GOT3 (cell line): ENCODE data around the gene ZNF532.
"Not testable (repeated sequence)": the region's sequence is repeated elsewhere in the genome, so short reads cannot be mapped to it uniquely, and the experiment has no call there.

ENCODE experiments used
- DNase-seq: peaks from one replicate; lab custom pipeline; 2025; ENCODE audit warnings: mixed read lengths; lab: John Stamatoyannopoulos, UW

The ZNF532 gene

DNA sequence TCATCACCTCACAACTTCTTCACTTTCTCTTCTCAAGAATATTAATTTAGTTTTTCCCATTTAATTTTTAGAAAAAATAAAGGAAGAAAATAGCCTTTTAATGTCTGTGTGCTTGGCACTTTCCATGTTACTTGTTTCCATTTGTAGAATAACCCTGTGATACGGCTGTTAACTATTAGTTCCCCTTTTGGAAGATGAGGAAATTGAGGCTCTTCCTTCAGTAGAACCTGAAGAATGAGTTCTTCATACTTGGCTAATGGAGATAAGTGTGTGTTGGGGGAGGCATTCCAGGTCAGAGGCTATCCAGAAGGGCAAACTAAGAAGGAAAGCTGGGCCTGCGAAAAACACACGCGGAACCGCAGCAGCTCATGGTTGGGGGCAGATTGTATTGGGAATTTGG is 38.3 kb downstream of the ZNF532 start:
- DNase-seq = no peak

DNA sequence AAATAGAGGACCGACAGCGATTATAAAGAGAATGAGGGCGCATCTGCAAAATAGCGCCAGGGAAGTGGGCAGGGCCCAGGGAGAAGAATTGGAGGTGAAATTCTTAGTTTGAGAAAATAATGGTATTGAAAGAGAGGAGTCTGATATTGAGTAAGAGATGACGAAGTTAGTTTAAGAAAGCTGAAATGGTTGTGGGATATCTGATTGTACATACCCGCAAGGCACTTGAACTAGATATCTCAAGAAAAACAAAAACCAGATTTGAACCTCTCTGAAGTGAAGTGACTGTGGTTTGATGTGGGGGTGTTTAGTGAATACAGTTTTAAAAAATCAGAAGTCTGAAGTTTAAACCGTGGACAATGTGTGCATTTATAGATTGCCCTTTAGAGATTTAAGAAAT is 38.9 kb downstream of the ZNF532 start:
- no peak for DNase-seq

DNA sequence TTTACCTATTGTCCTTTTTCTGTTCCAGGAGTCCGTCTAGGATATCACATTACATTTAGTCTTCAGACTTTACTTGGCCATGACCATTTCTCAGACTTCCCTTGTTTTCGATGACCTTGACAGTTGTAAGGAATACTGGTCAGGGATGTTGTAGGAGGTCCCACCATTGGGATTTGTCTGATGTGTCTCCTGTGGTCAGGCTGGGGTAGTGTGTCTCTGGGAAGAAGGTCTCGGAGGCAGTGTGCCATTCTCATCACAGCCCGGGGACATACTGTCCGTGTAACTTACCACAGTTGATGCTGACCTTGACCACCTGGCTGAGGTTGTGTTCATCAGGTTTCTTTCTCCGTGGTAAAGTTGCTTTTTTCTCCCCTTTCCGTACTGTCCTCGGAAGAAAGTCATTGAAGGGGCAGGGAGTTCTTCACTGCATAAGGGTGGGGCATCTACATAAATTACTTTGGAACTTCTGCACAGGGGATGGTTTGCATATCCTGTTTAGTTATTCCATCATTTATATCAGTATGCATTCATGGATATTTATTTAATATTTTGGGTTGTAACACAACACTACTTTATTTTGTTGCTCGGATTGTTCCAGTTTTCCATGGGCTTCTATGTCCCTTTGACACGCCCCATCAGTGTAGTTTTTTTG is 41.2 kb downstream of the ZNF532 start:
- DNase-seq = no peak

DNA sequence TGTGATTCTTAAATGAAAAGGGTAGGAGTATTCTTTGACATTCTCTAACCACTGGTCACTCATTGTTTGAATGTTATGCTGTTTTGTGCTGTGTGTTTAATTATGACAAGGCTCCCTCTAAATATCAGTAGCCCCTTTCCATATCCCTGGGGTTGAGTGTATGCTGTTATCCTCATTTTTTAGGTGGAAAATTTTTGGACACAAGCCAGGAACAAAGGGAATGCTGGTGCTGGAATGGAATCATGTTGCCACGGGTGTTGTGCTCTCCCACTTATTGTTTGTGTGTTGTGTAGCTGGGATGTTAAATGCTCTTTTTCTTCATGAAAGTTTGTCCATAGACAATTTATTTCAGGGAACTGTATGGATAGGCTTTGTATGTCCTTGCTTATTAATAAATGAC is 43.3 kb downstream of the ZNF532 start:
- no peak for DNase-seq

DNA sequence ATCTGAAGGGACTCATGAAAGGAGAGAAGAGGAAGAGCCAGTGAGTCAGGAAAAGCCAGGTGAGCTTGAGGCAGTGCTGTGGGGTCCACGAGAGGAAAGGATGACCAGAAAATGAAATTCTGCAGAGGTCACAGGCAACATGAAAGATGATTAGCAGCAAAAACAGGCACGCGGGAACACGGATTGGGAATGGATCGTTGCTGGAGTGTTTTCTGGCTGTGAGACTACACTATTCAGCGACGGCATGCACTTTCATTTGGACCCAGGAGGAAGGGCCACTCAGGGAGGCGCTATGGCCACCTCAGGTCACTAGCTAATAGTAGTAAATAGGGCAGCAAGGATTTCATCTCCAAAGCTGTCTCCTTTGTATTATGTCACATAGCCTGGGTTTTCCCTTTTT is 44.8 kb downstream of the ZNF532 start:
- no peak for DNase-seq

DNA sequence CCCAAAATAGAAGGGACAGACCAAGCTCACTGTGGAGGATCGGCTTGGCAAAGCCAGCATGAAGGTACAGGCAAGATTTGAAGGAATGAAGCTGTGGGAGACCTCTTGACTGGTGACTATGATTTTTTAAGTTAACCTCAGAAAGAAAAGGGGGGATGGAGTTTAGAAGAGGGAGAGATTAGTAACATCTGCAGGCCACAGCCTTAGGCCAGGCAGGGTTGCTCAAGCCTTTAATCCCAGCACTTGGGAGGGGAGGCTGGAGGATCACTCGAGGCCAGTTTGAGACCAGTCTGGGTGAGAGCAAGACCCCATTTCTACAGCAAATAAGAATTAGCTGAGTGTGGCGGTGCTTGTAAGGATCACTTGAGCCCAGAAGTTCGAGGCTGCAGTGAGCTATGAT is 46.6 kb downstream of the ZNF532 start:
- no peak for DNase-seq

DNA sequence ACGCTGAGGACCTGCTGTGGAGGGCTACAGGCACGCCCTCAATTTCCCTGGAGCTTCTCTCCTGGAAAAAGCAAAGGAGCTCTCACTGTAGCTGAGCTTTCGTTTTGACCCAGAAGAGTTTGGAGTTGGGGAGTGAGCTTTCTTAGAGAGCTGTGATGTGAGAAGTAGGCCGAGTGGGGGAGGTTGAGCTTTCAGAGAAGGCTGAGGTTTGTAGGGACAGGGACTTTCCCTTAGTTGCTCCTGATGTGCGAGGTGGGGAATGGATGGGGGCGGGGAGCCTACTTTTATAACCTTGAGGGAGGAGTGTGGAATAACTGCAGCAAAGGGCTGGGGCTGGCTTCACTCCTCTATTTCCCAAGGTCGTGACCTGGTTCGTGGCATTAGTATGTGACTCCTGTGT is 47.1 kb downstream of the ZNF532 start:
- no peak for DNase-seq

DNA sequence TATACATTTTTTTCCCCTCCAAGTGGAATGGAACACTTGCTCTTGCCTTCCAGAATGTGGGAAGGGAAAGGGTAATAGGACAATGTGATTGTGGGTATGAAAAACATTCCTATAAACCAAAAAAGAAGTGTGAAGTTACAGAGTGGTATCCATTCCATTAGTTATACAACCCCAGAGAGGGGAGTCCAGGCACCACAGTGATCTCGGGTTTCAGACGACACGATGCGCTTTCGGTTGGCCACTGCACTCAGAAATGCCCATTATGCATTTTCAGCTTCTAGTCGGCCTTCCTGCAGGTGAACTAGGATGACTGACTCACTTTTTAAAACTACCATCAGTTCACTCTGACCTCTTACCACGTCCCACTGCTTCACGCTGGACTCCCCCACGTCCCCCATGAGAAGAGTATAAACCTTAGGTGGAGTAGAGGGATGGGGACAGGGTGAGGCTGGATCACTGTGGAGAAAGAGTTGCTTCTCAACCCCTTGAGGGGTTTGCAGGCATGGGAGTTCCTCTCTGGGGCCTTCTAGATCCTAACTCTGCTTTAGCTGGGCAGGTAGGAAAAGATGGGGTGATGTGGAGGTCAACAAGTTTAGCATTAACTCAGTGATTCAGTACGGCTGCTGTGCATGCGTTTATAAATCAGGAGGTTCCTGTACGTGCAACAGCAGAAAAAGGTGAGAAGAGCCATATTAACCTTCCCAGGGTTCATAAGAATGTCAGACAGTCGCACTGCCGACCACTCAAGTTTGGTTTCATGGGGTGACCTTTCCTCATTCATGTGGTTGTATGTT is 50.5 kb downstream of the ZNF532 start:
- no peak for DNase-seq

DNA sequence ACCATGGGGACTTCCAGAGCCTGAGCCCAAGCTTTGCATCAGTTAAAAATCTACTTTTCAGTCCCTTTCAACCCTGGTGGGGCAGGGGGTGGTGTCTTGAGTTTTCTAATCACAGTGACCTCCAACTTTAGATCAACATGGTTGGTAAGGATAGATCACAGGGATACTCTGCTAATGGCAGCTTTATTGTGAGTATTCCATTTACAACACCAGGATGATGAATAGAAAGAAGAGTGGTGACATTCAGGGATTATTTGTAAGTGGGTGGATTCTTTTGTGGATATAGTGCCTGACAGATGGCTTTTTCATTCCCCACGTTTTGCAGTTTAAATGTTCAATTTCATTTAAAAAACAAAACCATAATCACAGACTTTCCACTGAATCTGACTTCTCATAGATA is 51.3 kb downstream of the ZNF532 start:
- DNase-seq = no peak

DNA sequence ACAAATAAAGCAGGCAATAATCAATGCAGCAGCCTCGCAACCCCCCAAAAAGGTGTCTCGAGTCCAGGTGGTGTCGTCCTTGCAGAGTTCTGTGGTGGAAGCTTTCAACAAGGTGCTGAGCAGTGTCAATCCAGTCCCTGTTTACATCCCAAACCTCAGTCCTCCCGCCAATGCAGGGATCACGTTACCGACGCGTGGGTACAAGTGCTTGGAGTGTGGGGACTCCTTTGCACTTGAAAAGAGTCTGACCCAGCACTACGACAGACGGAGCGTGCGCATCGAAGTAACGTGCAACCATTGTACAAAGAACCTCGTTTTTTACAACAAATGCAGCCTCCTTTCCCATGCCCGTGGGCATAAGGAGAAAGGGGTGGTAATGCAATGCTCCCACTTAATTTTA is 55.3 kb downstream of the ZNF532 start:
- DNase-seq = not testable (repeated sequence)

DNA sequence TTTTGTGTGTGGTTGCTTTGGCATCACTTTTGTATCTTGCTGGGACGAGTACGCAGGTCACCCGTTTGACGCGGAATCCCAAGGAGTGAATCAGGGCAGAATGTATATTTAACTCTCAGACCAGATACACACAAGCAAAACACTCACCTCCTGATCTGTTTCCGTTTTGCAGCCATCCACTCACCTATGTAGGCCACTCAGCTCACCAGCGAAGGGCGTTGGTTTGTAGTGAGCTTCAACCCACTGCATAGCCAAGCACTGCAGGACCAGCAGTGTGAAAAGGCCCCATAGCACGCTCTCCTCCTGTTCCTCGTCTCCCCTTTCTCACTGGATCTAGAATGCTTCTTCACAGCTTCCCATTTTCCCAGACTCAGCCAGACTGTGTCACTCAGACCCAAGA is 58.3 kb downstream of the ZNF532 start:
- no peak for DNase-seq

DNA sequence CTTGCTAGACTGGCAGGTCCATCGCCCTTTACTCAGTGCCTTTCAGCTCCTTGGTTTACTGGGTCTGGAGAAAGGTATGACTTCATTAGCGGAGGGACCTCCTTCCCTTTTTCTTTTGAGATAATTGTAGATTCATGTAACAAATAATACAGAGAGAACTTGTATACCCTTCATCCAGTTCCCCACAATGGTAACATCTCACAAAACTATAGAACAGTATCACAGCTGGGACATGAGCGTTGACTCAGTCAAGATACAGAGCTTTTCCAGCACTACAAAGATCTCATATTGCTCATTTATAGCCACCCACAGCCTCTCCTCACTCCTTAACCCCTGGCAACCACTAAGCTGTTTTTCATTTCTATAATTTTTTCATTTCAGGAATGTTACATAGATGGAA is 59.8 kb downstream of the ZNF532 start:
- DNase-seq = no peak

DNA sequence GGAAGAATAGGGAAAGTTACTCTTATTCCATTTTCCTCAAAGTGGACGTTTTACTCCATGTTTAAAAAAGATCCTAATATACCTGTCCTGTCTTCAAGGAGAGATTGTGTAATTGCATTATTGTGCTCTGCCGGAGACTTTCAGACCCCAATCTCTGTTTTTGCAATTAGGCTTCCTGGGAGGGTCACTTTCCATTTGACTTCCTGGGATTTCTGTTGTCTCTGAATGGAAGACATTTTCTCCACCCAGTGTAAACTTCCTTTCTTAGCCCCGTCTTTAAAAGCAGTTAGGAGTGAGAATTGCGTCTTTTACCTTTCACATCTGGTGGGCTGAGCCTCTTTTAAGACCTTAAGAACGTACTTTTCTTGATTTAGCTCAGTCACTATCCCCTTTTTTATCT is 63.0 kb downstream of the ZNF532 start:
- no peak for DNase-seq

DNA sequence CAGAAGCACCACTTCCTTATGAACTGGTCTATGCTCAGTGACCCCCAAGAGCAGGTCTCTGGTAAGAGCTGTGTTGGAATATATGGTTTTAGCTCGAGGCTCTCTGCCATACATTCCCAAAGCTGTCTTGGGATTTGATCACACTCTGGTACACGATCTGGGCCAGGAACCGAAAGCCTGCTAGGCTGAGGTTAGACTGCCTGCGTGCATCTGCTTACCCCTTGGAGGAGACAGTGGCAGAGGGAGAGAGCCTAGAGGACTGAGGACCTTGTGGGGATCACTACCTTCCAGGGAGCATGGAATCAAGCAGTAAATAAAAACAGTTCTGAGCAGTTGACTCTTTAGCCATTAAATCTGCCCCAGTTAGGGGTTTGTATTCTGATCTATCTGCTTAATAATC is 63.7 kb downstream of the ZNF532 start:
- no peak for DNase-seq

DNA sequence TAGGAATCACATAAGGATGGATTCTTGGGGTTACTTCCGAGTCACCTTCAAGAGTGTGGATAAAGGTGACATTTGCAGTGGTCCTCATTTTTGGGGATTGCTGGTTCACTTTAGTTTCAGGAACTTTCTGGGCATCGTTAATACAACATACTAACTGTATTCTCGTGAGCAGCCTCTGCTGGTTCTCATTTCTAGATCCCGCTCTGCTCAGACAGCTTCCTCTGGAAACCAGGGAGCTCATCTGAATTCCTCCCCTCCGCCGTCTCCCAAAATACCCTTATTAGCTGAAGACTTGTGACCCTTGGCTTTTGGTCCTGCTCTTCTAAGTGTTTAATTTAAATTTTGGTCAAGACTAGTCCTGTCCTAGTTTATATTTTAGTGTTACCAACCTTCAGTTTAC is 64.5 kb downstream of the ZNF532 start:
- no peak for DNase-seq

DNA sequence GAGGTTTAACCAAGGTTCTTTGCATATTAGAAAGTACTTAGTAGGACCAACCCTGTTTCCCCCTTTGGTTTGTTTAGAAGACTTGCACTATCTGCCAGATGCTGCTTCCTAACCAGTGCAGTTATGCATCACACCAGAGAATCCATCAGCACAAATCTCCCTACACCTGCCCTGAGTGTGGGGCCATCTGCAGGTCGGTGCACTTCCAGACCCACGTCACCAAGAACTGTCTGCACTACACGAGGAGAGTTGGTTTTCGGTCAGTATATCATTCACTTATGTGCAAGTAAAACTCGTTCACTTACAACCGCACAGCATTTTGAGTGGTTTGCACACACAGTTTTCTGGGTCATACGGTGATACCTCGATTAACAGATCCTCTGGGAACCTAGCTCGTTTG is 69.7 kb downstream of the ZNF532 start:
- DNase-seq = no peak

DNA sequence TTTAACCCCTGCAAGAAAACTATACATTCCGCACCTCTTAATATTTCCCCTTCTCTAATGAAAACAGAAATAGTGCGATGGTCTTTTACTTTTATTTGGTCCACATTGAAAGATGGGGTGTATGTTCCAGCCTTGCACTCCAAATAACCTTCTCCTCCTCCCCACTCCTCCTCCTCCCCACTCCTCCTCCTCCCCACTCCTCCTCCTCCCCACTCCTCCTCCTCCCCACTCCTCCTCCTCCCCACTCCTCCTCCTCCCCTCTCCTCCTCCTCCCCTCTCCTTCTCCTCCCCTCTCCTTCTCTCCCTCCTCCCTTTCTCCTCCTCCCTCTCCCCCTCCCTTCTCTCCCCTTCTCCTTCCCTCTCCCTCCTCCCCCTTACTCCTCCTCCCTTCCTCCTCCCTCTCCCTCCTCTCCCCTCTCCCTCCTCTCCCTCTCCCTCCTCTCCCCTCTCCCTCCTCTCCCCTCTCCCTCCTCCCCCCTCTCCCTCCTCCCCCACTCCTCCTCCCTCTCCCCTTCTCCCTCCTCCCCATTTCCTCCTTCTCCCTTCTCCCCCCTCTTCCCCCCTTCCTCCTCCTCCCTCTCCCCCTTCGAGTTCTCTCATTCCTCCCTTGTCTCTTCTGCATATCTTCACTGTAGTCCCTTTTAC is 70.4 kb downstream of the ZNF532 start:
- no peak for DNase-seq

DNA sequence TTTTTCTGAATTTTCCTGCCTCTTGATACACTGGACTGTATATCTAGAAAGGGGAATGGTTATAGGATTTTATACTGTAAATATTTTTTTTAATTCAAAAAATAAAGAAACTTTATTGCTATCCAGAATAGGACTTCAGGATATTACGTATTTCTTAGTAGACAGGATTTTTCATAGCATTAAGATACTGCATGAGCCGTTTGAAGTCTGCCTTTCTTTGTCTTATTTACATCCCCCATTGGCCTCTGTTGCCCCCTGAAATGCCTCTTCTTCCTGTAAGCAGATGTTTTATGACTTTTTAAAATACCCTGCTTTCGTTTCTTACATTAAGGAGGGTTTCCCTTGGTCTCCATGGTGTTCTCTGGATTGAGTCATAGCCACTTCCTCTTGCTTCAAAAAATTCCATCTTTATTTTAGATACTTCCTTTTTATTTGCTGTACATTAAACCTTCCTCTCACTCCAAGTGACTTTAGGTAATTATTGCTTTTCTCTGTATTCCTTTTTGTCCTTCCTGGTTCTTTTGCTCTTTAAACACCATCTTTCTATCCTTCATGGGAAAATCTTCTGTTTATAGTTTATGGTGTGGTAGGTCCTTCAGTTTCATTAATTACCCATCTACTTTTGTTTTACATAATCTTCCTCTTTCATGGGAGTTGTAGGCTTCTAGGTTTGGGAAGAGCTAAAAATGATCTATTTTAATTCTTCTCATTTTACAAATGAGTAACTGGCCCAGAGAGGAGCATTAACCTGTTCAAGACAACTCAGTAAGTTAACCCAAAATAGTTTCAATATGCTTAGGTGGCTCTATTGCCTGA is 72.6 kb downstream of the ZNF532 start:
- DNase-seq = no peak

DNA sequence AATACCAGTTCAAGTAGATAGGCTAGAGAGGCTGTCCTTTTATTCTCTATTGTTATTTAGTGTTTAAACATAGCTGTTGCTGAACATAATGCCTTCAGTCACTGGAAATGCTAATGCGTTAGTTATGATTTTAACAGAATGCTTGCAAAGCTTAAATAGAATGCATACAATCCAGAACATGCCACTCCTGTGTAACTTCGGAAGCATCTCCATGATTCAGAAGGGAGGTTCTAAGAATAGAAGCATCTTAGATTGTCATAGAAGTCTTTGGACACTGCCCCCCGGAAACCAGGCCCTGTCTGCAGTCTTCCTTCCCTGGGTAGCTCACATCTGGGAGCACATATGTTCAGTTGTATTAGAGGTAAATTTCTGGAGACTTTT is 73.2 kb downstream of the ZNF532 start:
- DNase-seq = no peak

DNA sequence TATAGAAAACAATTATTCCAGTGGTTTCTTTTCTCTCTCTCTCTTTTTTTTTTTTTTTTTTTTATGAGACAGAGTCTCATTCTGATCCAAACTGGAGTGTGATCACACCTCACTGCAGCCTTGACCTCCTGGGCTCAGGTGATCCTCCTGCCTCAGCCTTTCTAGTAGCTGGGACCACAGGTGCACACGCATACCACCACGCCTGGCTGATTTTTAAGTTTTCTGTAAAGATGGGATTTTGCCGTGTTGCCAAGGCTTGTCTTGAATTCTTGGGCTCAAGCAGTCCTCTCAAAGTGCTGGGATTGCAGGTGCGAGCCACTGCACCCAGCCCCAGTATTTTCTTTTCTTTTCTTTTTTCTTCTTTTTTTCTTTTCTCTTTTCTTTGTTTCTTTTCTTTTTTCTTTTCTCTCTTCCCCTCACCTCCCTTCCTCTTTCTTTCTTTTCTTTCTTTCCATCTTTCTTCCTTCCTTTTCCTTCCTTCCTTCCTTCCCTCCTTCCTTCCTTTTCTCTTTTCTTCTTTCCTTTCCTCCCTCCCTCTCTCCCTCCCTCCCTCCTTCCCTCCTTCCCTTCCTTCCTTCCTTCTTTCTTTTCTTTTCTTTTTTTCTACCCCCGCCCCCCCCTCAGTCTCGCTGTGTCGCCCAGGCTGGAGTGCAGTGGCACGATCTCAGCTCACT is 76.9 kb downstream of the ZNF532 start:
- no peak for DNase-seq

DNA sequence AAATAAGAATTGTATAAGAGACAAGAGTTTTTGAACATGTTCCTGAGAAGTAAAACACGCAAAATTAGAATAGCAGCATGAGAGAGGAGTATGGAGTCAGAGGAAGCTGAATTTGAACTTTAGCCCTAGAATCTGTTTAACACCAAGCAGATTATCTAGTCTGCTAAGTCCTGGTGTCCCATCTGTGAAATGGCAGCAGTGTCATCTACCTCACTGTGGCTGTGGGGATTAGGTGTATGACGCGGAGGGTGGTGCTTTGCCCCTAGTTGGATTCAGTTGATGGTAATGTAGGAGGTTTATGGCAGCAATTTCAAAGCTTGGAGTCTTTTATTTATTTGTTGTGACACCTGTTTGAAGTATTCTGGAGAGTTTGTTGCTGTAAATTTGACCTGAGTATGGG is 79.2 kb downstream of the ZNF532 start:
- DNase-seq = no peak

DNA sequence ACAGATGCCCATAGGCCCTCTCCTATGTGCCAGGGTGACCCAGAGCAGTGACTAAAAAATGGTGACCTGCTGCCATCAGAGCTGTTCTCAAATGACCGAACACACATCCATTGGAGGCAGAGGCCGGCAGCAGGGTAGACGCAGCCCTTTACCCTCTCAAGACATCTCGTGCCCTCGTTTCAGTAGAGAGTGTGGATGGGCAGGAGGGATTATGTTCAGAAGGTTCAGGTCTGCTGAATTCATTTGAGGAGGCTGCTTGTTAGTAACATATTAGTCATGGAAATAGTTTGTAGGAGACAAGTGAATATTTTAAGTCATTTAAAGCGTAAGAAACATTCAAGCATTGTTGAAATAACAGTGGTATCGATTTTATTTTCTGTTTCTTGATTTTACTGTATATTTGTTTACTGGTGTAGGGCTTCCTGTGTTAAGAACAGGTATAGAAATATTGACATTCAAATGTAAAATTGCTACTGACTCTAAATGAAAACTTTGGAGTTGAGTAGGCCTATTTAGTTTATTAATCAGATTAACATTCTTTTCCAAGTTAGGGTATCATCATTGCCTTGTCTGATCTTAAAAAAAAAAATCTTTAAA is 82.6 kb downstream of the ZNF532 start:
- DNase-seq = no peak
